Mesendoderm (in vitro differentiated cells): ENCODE measurements around the gene PLD4.

Source experiments
- DNase-seq: peaks from one replicate; pipeline ENCODE4 v3.0.0; 2013
- H2AK5ac ChIP-seq: 2 replicates; pipeline ENCODE4 v1.6.1; 2013; ENCODE audit warnings: low read length, inconsistent platforms
- H2BK120ac ChIP-seq: 2 replicates; pipeline ENCODE4 v1.6.1; 2013; ENCODE audit warnings: low read depth, mild to moderate bottlenecking, low read length, moderate library complexity, mixed read lengths
- H2BK15ac ChIP-seq: replicated peaks from 2 replicates; pipeline ENCODE4 v1.6.1; 2013; ENCODE audit warnings: low read depth, mild to moderate bottlenecking, moderate library complexity
- H2BK5ac ChIP-seq: 2 replicates; pipeline ENCODE4 v1.6.1; 2013; ENCODE audit warnings: low read length, inconsistent platforms
- H3K18ac ChIP-seq: 2 replicates; pipeline ENCODE4 v1.6.1; 2013; ENCODE audit warnings: mild to moderate bottlenecking, low read length, mixed read lengths
- H3K23ac ChIP-seq: one replicate; pipeline ENCODE4 v1.6.1; 2013; ENCODE audit warnings: low read length
- H3K27ac ChIP-seq: 2 replicates; pipeline ENCODE4 v1.5.1; 2013; ENCODE audit warnings: low read depth, mild to moderate bottlenecking, inconsistent platforms, low read length, moderate library complexity
- H3K27me3 ChIP-seq: 2 replicates; pipeline ENCODE4 v1.6.1; 2013; ENCODE audit warnings: low read length, control low read depth, mild to moderate bottlenecking, inconsistent platforms; ENCODE audit not compliant: insufficient read depth, poor library complexity
- H3K36me3 ChIP-seq: 2 replicates; pipeline ENCODE4 v1.6.1; 2013; ENCODE audit warnings: low read length, inconsistent platforms; ENCODE audit not compliant: control insufficient read depth, insufficient read depth
- H3K4ac ChIP-seq: one replicate; pipeline ENCODE4 v1.6.1; 2013; ENCODE audit warnings: low read depth, mild to moderate bottlenecking, low read length, moderate library complexity
- H3K4me1 ChIP-seq: 2 replicates; pipeline ENCODE4 v1.6.1; 2013; ENCODE audit warnings: low read depth, low read length, inconsistent platforms; ENCODE audit not compliant: control insufficient read depth
- H3K4me2 ChIP-seq: 2 replicates; pipeline ENCODE4 v1.6.1; 2013; ENCODE audit warnings: low read length
- H3K4me3 ChIP-seq: 2 replicates; pipeline ENCODE4 v1.5.1; 2013; ENCODE audit warnings: mild to moderate bottlenecking, low read length
- H3K56ac ChIP-seq: one replicate; pipeline ENCODE4 v1.6.1; 2013; ENCODE audit warnings: low read length
- H3K79me1 ChIP-seq: 2 replicates; pipeline ENCODE4 v1.6.1; 2013; ENCODE audit warnings: low read length, inconsistent platforms
- H3K79me2 ChIP-seq: 2 replicates; pipeline ENCODE4 v1.6.1; 2013; ENCODE audit warnings: mild to moderate bottlenecking, low read length; ENCODE audit not compliant: control insufficient read depth, insufficient read depth
- H3K9ac ChIP-seq: 2 replicates; pipeline ENCODE4 v1.6.1; 2013; ENCODE audit warnings: low read length, inconsistent platforms
- H4K5ac ChIP-seq: one replicate; pipeline ENCODE4 v1.6.1; 2013; ENCODE audit warnings: low read length
- H4K8ac ChIP-seq: one replicate; pipeline ENCODE4 v1.6.1; 2013; ENCODE audit warnings: low read depth, mild to moderate bottlenecking, control low read depth, low read length, moderate library complexity
- WGBS: extraction: QIAGEN DNeasy Blood & Tissue Kit; methylation state at CpG from one replicate; pipeline ENCODE4 v1.1.7; 2013; ENCODE audit warnings: low lambda C conversion rate, missing lambda C conversion rate; ENCODE audit not compliant: insufficient coverage; ENCODE audit errors: extremely low coverage; 5-methylcytosine and 5-hydroxymethylcytosine counted together

The PLD4 gene

DNA sequence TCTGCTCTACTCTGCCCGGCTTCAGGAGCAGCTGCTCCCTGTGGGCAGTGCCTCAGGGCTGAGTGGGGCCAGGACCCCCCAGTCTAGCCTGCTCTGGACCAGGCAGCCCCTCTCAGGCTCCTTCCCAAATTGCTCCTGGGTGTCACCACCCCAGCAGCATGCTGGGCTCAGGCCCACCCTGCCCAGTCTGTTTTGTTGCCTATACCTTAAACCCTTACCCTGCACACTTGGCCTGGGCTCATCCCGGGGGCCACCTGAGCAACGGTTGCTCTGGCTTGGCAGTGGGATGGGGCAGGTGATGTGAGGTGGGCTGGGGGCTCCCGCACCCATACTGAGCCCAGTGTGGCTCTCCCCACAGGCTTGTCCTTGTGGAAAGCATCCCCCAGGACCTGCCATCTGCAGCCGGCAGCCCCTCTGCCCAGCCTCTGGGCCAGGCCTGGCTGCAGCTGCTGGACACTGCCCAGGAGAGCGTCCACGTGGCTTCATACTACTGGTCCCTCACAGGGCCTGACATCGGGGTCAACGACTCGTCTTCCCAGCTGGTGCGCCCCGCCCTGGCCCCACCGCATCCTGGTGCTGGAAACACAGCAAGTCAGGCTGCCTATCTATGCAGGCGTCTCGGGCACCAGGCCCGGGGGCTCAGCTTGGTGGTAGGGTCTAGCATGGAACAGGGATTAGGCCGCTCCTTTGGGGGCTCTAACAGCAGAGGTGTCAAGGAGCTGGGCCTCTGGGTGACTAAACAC, 3.9 kb downstream of the PLD4 start:
- H2BK5ac ChIP-seq, result no peak overlapping the region
- DNase-seq, result no peak
- H3K79me2 ChIP-seq, result no peaks in the 10 kb centered on the region
- H3K4me2 ChIP-seq, result no peak overlapping the region
- H2BK15ac ChIP-seq, result no peak overlapping the region
- no peak overlapping the region for H3K4ac ChIP-seq
- H3K4me3 ChIP-seq, result no peak overlapping the region
- H3K18ac ChIP-seq, result no peak overlapping the region
- H3K9ac ChIP-seq, result no peak overlapping the region
- no peak overlapping the region for H3K23ac ChIP-seq
- peaks cover 20% of the 10 kb centered on the region for H3K27me3 ChIP-seq
- no CpG with 5 or more reads among the region's 17 CpGs for WGBS
- H4K8ac ChIP-seq, result no peak overlapping the region
- no peak overlapping the region for H3K56ac ChIP-seq
- H3K36me3 ChIP-seq, result no peaks in the 10 kb centered on the region
- H3K27ac ChIP-seq, result no peak overlapping the region
- no peak overlapping the region for H4K5ac ChIP-seq
- no peaks in the 10 kb centered on the region for H3K4me1 ChIP-seq
- H2BK120ac ChIP-seq, result no peak overlapping the region
- H3K79me1 ChIP-seq, result no peaks in the 10 kb centered on the region
- no peak overlapping the region for H2AK5ac ChIP-seq

DNA sequence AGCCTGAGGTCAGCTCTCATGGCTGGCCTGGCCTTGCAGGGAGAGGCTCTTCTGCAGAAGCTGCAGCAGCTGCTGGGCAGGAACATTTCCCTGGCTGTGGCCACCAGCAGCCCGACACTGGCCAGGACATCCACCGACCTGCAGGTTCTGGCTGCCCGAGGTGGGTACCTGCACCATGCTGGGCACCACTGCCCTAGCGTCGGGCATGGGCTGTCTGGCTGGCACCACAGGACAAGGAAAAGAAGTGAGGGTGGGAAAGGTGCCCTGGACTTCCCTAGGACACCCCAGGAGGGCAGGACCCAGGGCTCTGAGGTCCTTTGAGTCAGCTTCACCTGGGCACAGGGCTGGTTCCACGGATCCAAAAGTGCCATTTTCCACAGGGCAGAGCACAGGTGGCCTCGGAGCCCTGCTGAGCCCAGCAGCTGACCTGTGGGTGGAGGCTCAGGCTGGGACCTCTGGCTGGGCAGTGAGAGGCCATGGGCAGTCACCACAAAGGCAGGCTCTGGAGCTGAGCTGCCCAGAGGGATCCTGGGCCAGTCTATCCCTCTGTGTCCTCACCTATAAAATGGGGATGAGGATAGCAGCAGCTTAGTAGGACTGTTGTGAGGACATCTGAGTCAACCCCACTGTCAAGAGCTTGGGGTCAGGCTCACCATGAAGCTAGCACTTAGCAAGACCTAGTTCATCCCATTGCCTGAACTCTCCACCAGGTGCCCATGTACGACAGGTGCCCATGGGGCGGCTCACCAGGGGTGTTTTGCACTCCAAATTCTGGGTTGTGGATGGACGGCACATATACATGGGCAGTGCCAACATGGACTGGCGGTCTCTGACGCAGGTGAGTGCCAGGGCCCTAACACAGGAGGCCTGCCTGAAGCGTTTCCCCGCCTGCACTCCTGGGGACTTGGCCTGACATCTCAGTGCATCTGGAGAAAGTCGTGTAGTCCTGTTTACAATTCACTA, 4.9 kb downstream of the PLD4 start:
- Histone ChIP-seq H4K8ac (no peak overlapping the region), H4K5ac (no peak overlapping the region), H3K4ac (no peak overlapping the region), H3K23ac (no peak overlapping the region), H2BK120ac (no peak overlapping the region), H3K79me2 (no peaks in the 10 kb centered on the region), H2BK5ac (no peak overlapping the region), H2AK5ac (no peak overlapping the region), H3K79me1 (no peaks in the 10 kb centered on the region), H2BK15ac (no peak overlapping the region), H3K27me3 (peaks cover 26% of the 10 kb centered on the region), H3K9ac (no peak overlapping the region), H3K4me1 (no peaks in the 10 kb centered on the region), H3K4me2 (no peak overlapping the region), H3K27ac (no peak overlapping the region), H3K18ac (no peak overlapping the region), H3K36me3 (no peaks in the 10 kb centered on the region), H3K56ac (no peak overlapping the region), H3K4me3 (no peak overlapping the region)
- no peak for DNase-seq
- WGBS, result no CpG with 5 or more reads among the region's 15 CpGs

DNA sequence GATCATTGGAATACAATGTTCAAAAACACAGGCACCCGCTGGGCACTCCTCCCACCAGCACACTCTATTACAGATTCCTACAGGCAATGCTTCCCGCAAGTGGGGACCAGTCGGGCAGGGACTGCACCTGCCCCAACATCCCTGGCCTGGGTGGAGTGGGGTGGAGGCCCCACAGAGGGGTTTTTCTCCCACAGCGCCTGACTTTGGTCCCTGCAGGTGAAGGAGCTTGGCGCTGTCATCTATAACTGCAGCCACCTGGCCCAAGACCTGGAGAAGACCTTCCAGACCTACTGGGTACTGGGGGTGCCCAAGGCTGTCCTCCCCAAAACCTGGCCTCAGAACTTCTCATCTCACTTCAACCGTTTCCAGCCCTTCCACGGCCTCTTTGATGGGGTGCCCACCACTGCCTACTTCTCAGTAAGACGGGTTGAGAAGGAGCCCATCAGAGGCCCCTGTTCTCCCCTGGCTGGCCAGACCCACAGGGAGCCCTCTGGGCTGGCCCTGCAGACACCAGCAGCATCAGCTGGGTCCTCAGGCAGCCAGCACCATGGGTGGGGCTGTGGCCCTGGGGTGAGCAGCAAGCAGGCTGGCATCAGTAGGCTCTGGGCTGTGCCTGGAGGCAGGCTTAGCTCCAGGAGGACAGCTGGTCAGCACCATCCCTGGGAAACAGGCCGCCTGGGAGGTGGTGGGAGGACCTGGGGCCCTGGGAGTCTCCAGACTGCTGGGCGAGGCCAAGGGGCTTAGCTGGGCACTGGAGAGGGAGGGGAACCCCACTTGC, 6.0 kb downstream of the PLD4 start:
- no CpG with 5 or more reads among the region's 10 CpGs for WGBS
- DNase-seq, result no peak

DNA sequence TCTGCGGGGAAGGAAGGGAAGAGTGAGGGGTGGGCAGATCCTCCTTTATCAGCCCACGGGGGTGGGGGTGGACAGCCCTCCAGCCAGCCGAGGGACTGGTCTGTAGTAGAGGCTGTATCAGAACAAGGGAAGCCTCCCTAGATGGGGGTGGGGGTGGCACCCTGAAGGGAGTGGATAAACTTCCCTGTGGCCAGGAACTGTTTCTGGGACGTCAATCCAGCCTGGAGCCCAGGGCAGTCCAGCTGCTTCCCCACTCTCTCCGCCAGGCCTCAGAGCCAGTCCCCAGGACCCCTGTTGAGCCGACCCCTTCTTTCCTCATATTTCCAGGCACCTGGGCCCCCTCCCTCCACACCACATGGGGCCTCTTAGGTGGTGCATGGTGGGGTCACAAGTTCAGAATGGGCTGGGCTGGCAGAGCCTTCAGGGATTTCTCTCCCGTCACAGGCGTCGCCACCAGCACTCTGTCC, 6.7 kb downstream of the PLD4 start:
- no peak for DNase-seq
- H3K79me1 ChIP-seq, result no peaks in the 10 kb centered on the region
- no CpG with 5 or more reads among the region's 9 CpGs for WGBS

More for the DNA sequence above, 6.0 kb downstream of the PLD4 start:
- Histone ChIP-seq H3K36me3 (no peaks in the 10 kb centered on the region), H2BK5ac (no peak overlapping the region), H3K27ac (no peak overlapping the region), H3K4me3 (no peak overlapping the region), H3K18ac (no peak overlapping the region), H4K8ac (no peak overlapping the region), H3K27me3 (peaks cover 32% of the 10 kb centered on the region), H3K4me2 (no peak overlapping the region), H3K79me1 (no peaks in the 10 kb centered on the region), H3K4ac (no peak overlapping the region), H3K56ac (no peak overlapping the region), H3K23ac (no peak overlapping the region), H3K9ac (no peak overlapping the region), H3K79me2 (no peaks in the 10 kb centered on the region), H2AK5ac (no peak overlapping the region), H2BK120ac (no peak overlapping the region), H3K4me1 (no peaks in the 10 kb centered on the region), H4K5ac (no peak overlapping the region), H2BK15ac (no peak overlapping the region)

DNA sequence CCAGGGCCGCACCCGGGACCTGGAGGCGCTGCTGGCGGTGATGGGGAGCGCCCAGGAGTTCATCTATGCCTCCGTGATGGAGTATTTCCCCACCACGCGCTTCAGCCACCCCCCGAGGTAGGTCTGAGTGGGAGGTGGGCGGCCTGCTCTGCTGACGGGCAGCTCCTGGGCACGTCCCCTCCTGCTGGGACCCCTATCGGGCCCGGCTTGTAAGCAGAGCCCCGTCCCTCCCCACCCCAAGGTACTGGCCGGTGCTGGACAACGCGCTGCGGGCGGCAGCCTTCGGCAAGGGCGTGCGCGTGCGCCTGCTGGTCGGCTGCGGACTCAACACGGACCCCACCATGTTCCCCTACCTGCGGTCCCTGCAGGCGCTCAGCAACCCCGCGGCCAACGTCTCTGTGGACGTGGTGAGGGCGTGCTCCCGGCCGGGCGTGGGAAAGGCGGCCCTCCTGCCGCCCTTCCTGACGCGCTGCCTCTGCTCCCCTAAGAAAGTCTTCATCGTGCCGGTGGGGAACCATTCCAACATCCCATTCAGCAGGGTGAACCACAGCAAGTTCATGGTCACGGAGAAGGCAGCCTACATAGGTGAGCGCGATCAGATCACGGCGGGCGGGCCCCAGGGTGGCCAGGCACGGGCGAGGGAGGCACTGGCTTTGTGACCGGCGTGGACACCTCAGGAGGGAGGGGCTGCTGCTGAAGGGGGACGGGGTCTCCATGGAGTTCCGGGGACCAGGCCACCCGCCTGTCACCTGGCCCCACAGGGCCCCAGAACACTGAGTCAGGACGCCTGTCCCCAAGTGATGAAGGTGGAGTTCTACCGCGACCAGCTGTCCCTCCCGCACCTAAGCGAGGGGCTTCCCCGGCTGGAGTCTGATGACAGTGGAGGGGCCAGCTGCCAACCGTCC, 7.3 kb downstream of the PLD4 start:
- no peak overlapping the region for H2BK15ac ChIP-seq
- peaks cover 32% of the 10 kb centered on the region for H3K27me3 ChIP-seq
- H3K36me3 ChIP-seq, result no peaks in the 10 kb centered on the region
- H3K4ac ChIP-seq, result no peak overlapping the region
- no peak overlapping the region for H3K27ac ChIP-seq
- H3K18ac ChIP-seq, result no peak overlapping the region
- no peak overlapping the region for H4K5ac ChIP-seq
- no peak overlapping the region for H3K23ac ChIP-seq
- no CpG with 5 or more reads among the region's 64 CpGs for WGBS
- H3K4me2 ChIP-seq, result no peak overlapping the region
- no peak overlapping the region for H2AK5ac ChIP-seq
- H2BK5ac ChIP-seq, result no peak overlapping the region
- no peaks in the 10 kb centered on the region for H3K4me1 ChIP-seq
- no peak for DNase-seq
- H3K9ac ChIP-seq, result no peak overlapping the region
- no peaks in the 10 kb centered on the region for H3K79me1 ChIP-seq
- no peak overlapping the region for H4K8ac ChIP-seq
- no peaks in the 10 kb centered on the region for H3K79me2 ChIP-seq
- no peak overlapping the region for H3K56ac ChIP-seq
- H3K4me3 ChIP-seq, result no peak overlapping the region
- H2BK120ac ChIP-seq, result no peak overlapping the region

More for the DNA sequence above, 6.7 kb downstream of the PLD4 start:
- H3K56ac ChIP-seq, result no peak overlapping the region
- H2BK5ac ChIP-seq, result no peak overlapping the region
- H3K27ac ChIP-seq, result no peak overlapping the region
- H2BK120ac ChIP-seq, result no peak overlapping the region
- H2AK5ac ChIP-seq, result no peak overlapping the region
- no peak overlapping the region for H3K4ac ChIP-seq
- no peak overlapping the region for H3K4me2 ChIP-seq
- H3K79me2 ChIP-seq, result no peaks in the 10 kb centered on the region
- H4K8ac ChIP-seq, result no peak overlapping the region
- no peak overlapping the region for H3K4me3 ChIP-seq
- no peak overlapping the region for H3K9ac ChIP-seq
- H4K5ac ChIP-seq, result no peak overlapping the region
- no peak overlapping the region for H2BK15ac ChIP-seq
- H3K36me3 ChIP-seq, result no peaks in the 10 kb centered on the region
- no peaks in the 10 kb centered on the region for H3K4me1 ChIP-seq
- peaks cover 32% of the 10 kb centered on the region for H3K27me3 ChIP-seq
- H3K23ac ChIP-seq, result no peak overlapping the region
- H3K18ac ChIP-seq, result no peak overlapping the region
